Measurements from ENCODE around the gene TADA2A. TPM values are rescaled to one million over a fixed set of nuclear protein-coding genes. Genes with fewer than 3 reads are reported as not detected.

TADA2A gene
- polyA plus RNA-seq, 2 of the 4 experiments (the other 2 are of a cell fraction), result 9.9 to 27.1 TPM

GRCh38 chr17:37505333-37505732 is 98.6 kb downstream of the TADA2A start:
- H3K4me3 ChIP-seq, result no peak overlapping the region
- FAIRE-seq (no peak), ATAC-seq (no peak), DNase-seq (ENCODE audit: low read depth in 1 of 2, low spot score in 1 of 2) (no peak)
- CTCF ChIA-PET, result interaction anchor here (0.7 to 4.0 kb wide), 10 partner anchors 8 to 138 kb away, joined by 3 to 32 read pairs (median 4); partner anchors contain the start of gene DDX52
- no peak for TF ChIP-seq GATA3 (IDR thresholded peaks at IDR 0.05; ENCODE audit: borderline replicate concordance)
- TF ChIP-seq NFE2L2 (conservative IDR thresholded peaks at IDR 0.05; ENCODE audit: low read length), result no peak
- TF ChIP-seq CEBPB (IDR thresholded peaks at IDR 0.05), result no peak
- TF ChIP-seq EP300 (IDR thresholded peaks at IDR 0.05), result no peak
- TF ChIP-seq CHD4 (IDR thresholded peaks at IDR 0.05; ENCODE audit: borderline replicate concordance), result no peak
- TF ChIP-seq SMC3 (IDR thresholded peaks at IDR 0.05), result no peak
- no peak for TF ChIP-seq HOXB5 (CRISPR knock-in tag; IDR thresholded peaks at IDR 0.05)
- TF ChIP-seq HOXB13 (CRISPR knock-in tag; IDR thresholded peaks at IDR 0.05; ENCODE audit: low read depth), result no peak
- TF ChIP-seq KDM5A (IDR thresholded peaks at IDR 0.05), result no peak
- TF ChIP-seq, protein P1, sequence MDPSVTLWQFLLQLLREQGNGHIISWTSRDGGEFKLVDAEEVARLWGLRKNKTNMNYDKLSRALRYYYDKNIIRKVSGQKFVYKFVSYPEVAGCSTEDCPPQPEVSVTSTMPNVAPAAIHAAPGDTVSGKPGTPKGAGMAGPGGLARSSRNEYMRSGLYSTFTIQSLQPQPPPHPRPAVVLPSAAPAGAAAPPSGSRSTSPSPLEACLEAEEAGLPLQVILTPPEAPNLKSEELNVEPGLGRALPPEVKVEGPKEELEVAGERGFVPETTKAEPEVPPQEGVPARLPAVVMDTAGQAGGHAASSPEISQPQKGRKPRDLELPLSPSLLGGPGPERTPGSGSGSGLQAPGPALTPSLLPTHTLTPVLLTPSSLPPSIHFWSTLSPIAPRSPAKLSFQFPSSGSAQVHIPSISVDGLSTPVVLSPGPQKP (IDR thresholded peaks at IDR 0.05; ENCODE audit: low read depth, low read length), result no peak
- no peak for TF ChIP-seq NR3C1 (IDR thresholded peaks at IDR 0.05)
- TF ChIP-seq ZFP36 (IDR thresholded peaks at IDR 0.05; ENCODE audit: borderline replicate concordance, partially characterized antibody), result no peak
- no peak for TF ChIP-seq ZSCAN20 (CRISPR knock-in tag; IDR thresholded peaks at IDR 0.05)
- TF ChIP-seq CBX8 (IDR thresholded peaks at IDR 0.05), result no peak
- no peak for TF ChIP-seq ATOH8 (CRISPR knock-in tag; IDR thresholded peaks at IDR 0.05; ENCODE audit: low read depth)
- H3K9me3 ChIP-seq, result no peaks in the 10 kb centered on the region
- no peak overlapping the region for H3K4me2 ChIP-seq
- peaks cover 11% of the 10 kb centered on the region; the same call in 2 of the 3 replicates for H3K4me1 ChIP-seq
- WGBS (ENCODE audit: missing lambda C conversion rate), result 88% methylated on average over 3 of the region's 3 CpGs
- H3K27ac ChIP-seq, result no peak overlapping the region
- POLR2A ChIA-PET, result no interaction called here

DNA sequence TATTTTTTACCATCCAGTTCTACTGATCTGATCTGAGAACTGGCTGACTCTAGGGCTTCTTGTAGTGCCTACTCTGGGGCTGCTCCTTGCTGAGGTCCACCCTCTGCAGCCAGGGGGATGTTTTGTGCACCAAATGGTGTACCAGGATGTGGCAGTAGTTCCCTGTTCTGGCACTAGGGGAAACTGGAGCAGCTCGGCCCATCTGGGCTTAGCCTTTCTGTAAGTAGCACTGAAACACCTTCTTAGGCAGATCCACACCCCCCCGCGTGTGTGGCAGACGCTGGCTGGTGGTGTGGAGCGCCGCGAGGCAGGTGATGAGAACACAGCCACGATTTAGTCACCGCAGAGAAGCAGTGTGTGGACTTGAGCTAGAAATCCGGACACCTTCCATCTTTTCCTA is 100.0 kb downstream of the TADA2A start:
- ATAC-seq, result peak; percentile 98
- Histone ChIP-seq H3K4me2 (no peak overlapping the region), H3K4me3 (no peak overlapping the region), H3K27ac (0 out of 6 replicates have a peak overlapping the region, but pooled peaks of 1 of the 2 experiments have one; percentile 13), H3K4me1 (peaks cover 9% of the 10 kb centered on the region; the same call in 2 of the 3 replicates), H3K9me3 (no peaks in the 10 kb centered on the region)
- DNase-seq (ENCODE audit: low read depth in 1 of 2, low spot score in 1 of 2), result peak; percentile 76 to 83
- ChIA-PET CTCF (interaction anchor here (0.8 to 4.0 kb wide), 11 partner anchors 10 to 133 kb away, joined by 3 to 32 read pairs (median 6); no protein-coding TSS in a partner anchor), POLR2A (interaction anchor here (1.4 kb wide), 1 partner anchor 102 kb away, joined by 4 read pairs; the partner anchor contains the start of gene SYNRG)
- WGBS (ENCODE audit: missing lambda C conversion rate), result 58% methylated on average over 10 of the region's 10 CpGs
- FAIRE-seq, result no peak
- TF ChIP-seq, protein P2, sequence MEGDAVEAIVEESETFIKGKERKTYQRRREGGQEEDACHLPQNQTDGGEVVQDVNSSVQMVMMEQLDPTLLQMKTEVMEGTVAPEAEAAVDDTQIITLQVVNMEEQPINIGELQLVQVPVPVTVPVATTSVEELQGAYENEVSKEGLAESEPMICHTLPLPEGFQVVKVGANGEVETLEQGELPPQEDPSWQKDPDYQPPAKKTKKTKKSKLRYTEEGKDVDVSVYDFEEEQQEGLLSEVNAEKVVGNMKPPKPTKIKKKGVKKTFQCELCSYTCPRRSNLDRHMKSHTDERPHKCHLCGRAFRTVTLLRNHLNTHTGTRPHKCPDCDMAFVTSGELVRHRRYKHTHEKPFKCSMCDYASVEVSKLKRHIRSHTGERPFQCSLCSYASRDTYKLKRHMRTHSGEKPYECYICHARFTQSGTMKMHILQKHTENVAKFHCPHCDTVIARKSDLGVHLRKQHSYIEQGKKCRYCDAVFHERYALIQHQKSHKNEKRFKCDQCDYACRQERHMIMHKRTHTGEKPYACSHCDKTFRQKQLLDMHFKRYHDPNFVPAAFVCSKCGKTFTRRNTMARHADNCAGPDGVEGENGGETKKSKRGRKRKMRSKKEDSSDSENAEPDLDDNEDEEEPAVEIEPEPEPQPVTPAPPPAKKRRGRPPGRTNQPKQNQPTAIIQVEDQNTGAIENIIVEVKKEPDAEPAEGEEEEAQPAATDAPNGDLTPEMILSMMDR (IDR thresholded peaks at IDR 0.05), result peak; percentile 41
- TF ChIP-seq RAD21 (conservative IDR thresholded peaks at IDR 0.05 in 1 of 2, IDR thresholded peaks at IDR 0.05 in 1 of 2) (peak; percentile 17 to 47; a peak in 2 of 5 replicates), GATA3 (IDR thresholded peaks at IDR 0.05; ENCODE audit: borderline replicate concordance) (no peak)

GRCh38 chr17:37507111-37507510 is 100.4 kb downstream of the TADA2A start:
- TF ChIP-seq CHD4 (IDR thresholded peaks at IDR 0.05; ENCODE audit: borderline replicate concordance) (no peak), MAZ (IDR thresholded peaks at IDR 0.05; ENCODE audit: borderline replicate concordance, low read depth, low read length) (no peak), E2F6 (IDR thresholded peaks at IDR 0.05; ENCODE audit: borderline replicate concordance, low read depth) (no peak), JUNB (IDR thresholded peaks at IDR 0.05) (no peak), FOSL2 (IDR thresholded peaks at IDR 0.05) (no peak), FOSL2 (CRISPR knock-in tag; IDR thresholded peaks at IDR 0.05) (no peak), HOXB13 (CRISPR knock-in tag; IDR thresholded peaks at IDR 0.05; ENCODE audit: low read depth) (no peak), ZC3H11A (IDR thresholded peaks at IDR 0.05) (no peak), BHLHE40 (IDR thresholded peaks at IDR 0.05; ENCODE audit: low read depth, low read length) (no peak), ZSCAN20 (CRISPR knock-in tag; IDR thresholded peaks at IDR 0.05) (no peak), FOXS1 (CRISPR knock-in tag; IDR thresholded peaks at IDR 0.05) (no peak), CBX2 (IDR thresholded peaks at IDR 0.05; ENCODE audit: borderline replicate concordance, low read depth) (no peak), CBX8 (IDR thresholded peaks at IDR 0.05) (no peak), RNF2 (IDR thresholded peaks at IDR 0.05; ENCODE audit: borderline replicate concordance, low read depth) (no peak), CEBPB (IDR thresholded peaks at IDR 0.05) (no peak)
- TF ChIP-seq, protein P1 (IDR thresholded peaks at IDR 0.05; ENCODE audit: low read depth, low read length), result no peak
- Histone ChIP-seq H3K4me2 (no peak overlapping the region), H3K27ac (0 out of 6 replicates have a peak overlapping the region, but pooled peaks of 1 of the 2 experiments have one; percentile 13), H3K4me3 (no peak overlapping the region), H3K4me1 (peaks cover 5% of the 10 kb centered on the region; the same call in 2 of the 3 replicates), H3K9me3 (no peaks in the 10 kb centered on the region)
- CTCF ChIA-PET, result interaction anchor here (0.6 to 4.0 kb wide), 10 partner anchors 9 to 134 kb away, joined by 3 to 32 read pairs (median 5); no protein-coding TSS in a partner anchor
- POLR2A ChIA-PET, result interaction anchor here (1.4 kb wide), 1 partner anchor 102 kb away, joined by 4 read pairs; the partner anchor contains the start of gene SYNRG
- ATAC-seq, result no peak
- WGBS (ENCODE audit: missing lambda C conversion rate), result 93% methylated on average over 9 of the region's 9 CpGs
- no peak for FAIRE-seq
- no peak for DNase-seq (ENCODE audit: low read depth in 1 of 2, low spot score in 1 of 2)
